Measurements from ENCODE around the gene GPC6.

GRCh38 chr13:93360021-93360420 lies 133.4 kb downstream of the GPC6 start:
- TF ChIP-seq CTCF (IDR thresholded peaks at IDR 0.05) (no peak), POLR2A (IDR thresholded peaks at IDR 0.05) (no peak), EP300 (IDR thresholded peaks at IDR 0.05) (no peak), POLR2AphosphoS5 (IDR thresholded peaks at IDR 0.05) (no peak)
